ENCODE measurements around the gene OR52L1.
A peak's percentile ranks its signal among the peaks of the same experiment; 100 is the strongest.

The OR52L1 gene

DNA sequence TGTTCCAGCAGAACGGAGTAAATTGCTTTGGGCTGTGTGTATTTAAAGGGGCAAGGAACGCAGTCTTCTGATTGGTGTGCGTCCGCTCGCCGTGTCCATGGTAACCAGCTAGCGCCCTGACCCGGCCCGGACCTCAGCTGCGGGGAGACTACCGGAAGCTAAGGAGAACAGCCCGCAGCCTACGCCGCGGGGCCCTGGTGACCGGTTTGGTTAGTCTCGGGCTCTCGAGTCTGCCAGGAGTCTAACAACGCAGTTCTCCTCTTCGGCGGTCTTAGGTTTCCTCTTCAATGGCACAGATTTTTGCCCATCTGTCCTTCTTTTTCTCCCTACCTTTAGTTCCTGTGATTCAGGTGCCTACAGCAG is 48.2 kb downstream of the OR52L1 start:
- DNase-seq = peak; percentile 51

- DNase-seq = peak; percentile 27
Measured at GRCh38 chr11:5937868-5938602, 48.8 kb downstream of the OR52L1 start.
